Activated CD4-positive, alpha-beta T cell treated with anti-CD3 and anti-CD28 coated beads, Interleukin-2, amount 10 ng/mL, durations not matched to agents 24 days and 14 days (primary cell): ENCODE results near the gene GPRC5C. TPM values are rescaled to one million over a fixed set of nuclear protein-coding genes. Genes with fewer than 3 reads are reported as not detected.
"Not testable (repeated sequence)": the region's sequence is repeated elsewhere in the genome, so short reads cannot be mapped to it uniquely, and the experiment has no call there.

Experiments used
- DNase-seq: peaks from one replicate; pipeline ENCODE4 v3.0.0; 2022
- H3K27ac Mint-ChIP-seq: one replicate; pipeline ENCODE4 v1.8.0; 2022; ENCODE audit warnings: mild to moderate bottlenecking, mixed read lengths
- H3K27me3 Mint-ChIP-seq: one replicate; pipeline ENCODE4 v1.8.0; 2022; ENCODE audit warnings: mixed read lengths
- H3K36me3 Mint-ChIP-seq: one replicate; pipeline ENCODE4 v1.8.0; 2022; ENCODE audit warnings: low read depth, mild to moderate bottlenecking, mixed read lengths
- H3K4me1 Mint-ChIP-seq: one replicate; pipeline ENCODE4 v1.8.0; 2021; ENCODE audit warnings: mixed read lengths
- H3K4me3 Mint-ChIP-seq: one replicate; pipeline ENCODE4 v1.8.0; 2022; ENCODE audit warnings: mild to moderate bottlenecking, moderate library complexity, mixed read lengths
- H3K9me3 Mint-ChIP-seq: one replicate; pipeline ENCODE4 v1.8.0; 2021; ENCODE audit warnings: mixed read lengths
- intact Hi-C: fragments of 100-400 bp; cut with micrococcal nuclease; formaldehyde crosslinking; loops from one replicate; pipeline ENCODE4 v1.15.1; 2023
- total RNA-seq: library from RNA; stranded (reverse); gene quantifications from 2 replicates; pipeline ENCODE4 v1.2.3, GENCODE V29; 2022

Gene GPRC5C
- total RNA-seq, 1 donor from 2014 or later = 0.42 TPM

GRCh38 chr17:74488276-74488675, 56.4 kb downstream of the GPRC5C start:
- H3K4me3 Mint-ChIP-seq, intact Hi-C loops, H3K27ac Mint-ChIP-seq, DNase-seq, H3K27me3 Mint-ChIP-seq: not testable (repeated sequence)
- Mint-ChIP-seq H3K4me1 (peaks cover 12% of the 10 kb centered on the region), H3K9me3 (peaks cover 10% of the 10 kb centered on the region), H3K36me3 (peaks cover 33% of the 10 kb centered on the region)

- intact Hi-C loops = loop anchor here (10.0 kb wide), 1 partner anchor 56 kb away; the partner anchor contains the start of gene GPRC5C
- peaks cover 10% of the 10 kb centered on the region for H3K9me3 Mint-ChIP-seq
- H3K4me3 Mint-ChIP-seq = no peak overlapping the region
- H3K36me3 Mint-ChIP-seq = peaks cover 25% of the 10 kb centered on the region
- H3K4me1 Mint-ChIP-seq = peaks cover 11% of the 10 kb centered on the region
- DNase-seq = no peak
- H3K27me3 Mint-ChIP-seq = no peaks in the 10 kb centered on the region
- H3K27ac Mint-ChIP-seq = no peak overlapping the region
These were observed 58.8 kb downstream of the GPRC5C start for GRCh38 chr17:74490716-74491115.

GRCh38 chr17:74491626-74492025, 59.7 kb downstream of the GPRC5C start:
- no peak overlapping the region for H3K27ac Mint-ChIP-seq
- intact Hi-C loops = loop anchor here (10.0 kb wide), 1 partner anchor 57 kb away; the partner anchor contains the start of gene GPRC5C
- H3K4me3 Mint-ChIP-seq = no peak overlapping the region
- H3K4me1 Mint-ChIP-seq = peaks cover 11% of the 10 kb centered on the region
- no peak for DNase-seq
- H3K9me3 Mint-ChIP-seq = peaks cover 10% of the 10 kb centered on the region
- H3K36me3 Mint-ChIP-seq = peaks cover 23% of the 10 kb centered on the region
- H3K27me3 Mint-ChIP-seq = no peaks in the 10 kb centered on the region

- no peak overlapping the region for H3K27ac Mint-ChIP-seq
- H3K4me1 Mint-ChIP-seq = peaks cover 13% of the 10 kb centered on the region
- no peak overlapping the region for H3K4me3 Mint-ChIP-seq
- peaks cover 5% of the 10 kb centered on the region for H3K27me3 Mint-ChIP-seq
- H3K9me3 Mint-ChIP-seq = peaks cover 3% of the 10 kb centered on the region
- intact Hi-C loops = loop anchor here (1.0 to 10.0 kb wide), 3 partner anchors 36 to 114 kb away; partner anchors contain the start of gene GPRC5C
- H3K36me3 Mint-ChIP-seq = peaks cover 12% of the 10 kb centered on the region
- peak; percentile 91 for DNase-seq
These were observed 61.5 kb downstream of the GPRC5C start for GRCh38 chr17:74493331-74493833.

Other genes starting within 250 kb of the GPRC5C start
- 1,176 and 1,244 TPM in 2 replicates for gene RPL38, start 228.4 kb upstream of the GPRC5C start, total RNA-seq
- 7.8 and 8.1 TPM in 2 replicates for gene TTYH2, start 218.5 kb upstream of the GPRC5C start, total RNA-seq
- gene DNAI2, start 157.9 kb upstream of the GPRC5C start, total RNA-seq = 0.09 and 0.26 TPM in 2 replicates
- gene KIF19, start 105.9 kb upstream of the GPRC5C start, total RNA-seq = 0.09 and 0.23 TPM in 2 replicates
- gene BTBD17, start 70.2 kb upstream of the GPRC5C start, total RNA-seq = not detected in 2 replicates
- gene GPR142, start 64.6 kb upstream of the GPRC5C start, total RNA-seq = 0.28 TPM in 1 of 2 replicates, not detected in the other
- 14.9 and 15.3 TPM in 2 replicates for gene CD300A, start 34.5 kb downstream of the GPRC5C start, total RNA-seq
- gene CD300LB, start 99.4 kb downstream of the GPRC5C start, total RNA-seq = not detected in 2 replicates
- gene CD300C, start 114.0 kb downstream of the GPRC5C start, total RNA-seq = 0.17 and 0.26 TPM in 2 replicates
- gene CD300H, start 135.4 kb downstream of the GPRC5C start, total RNA-seq = not detected in 2 replicates
- not detected in 2 replicates for gene CD300LD, start 160.2 kb downstream of the GPRC5C start, total RNA-seq
- gene CD300E, start 191.7 kb downstream of the GPRC5C start, total RNA-seq = not detected in 2 replicates